Measurements from ENCODE around the gene SPECC1. TPM values are rescaled to one million over a fixed set of nuclear protein-coding genes. Genes with fewer than 3 reads are reported as not detected.

SPECC1 gene
- total and polyA plus RNA-seq, 2 donors (not counting 1 experiment from before 2014, with no cell fraction given), result 13.4 to 30.9 TPM

GRCh38 chr17:20071824-20072691, 62.9 kb downstream of the SPECC1 start:
- TF ChIP-seq EZH2 (IDR thresholded peaks at IDR 0.05; ENCODE audit: low read length, missing control alignments) (no peak), CTCF (conservative IDR thresholded peaks at IDR 0.05 in 1 of 2, IDR thresholded peaks at IDR 0.05 in 1 of 2; ENCODE audit: low read depth in 1 of 2, low read length in 2 of 2) (no peak)
- Histone ChIP-seq H3K4me1 (ENCODE audit: control insufficient read depth, extremely low read depth, insufficient read depth, low read length) (peaks cover 7% of the 10 kb centered on the region), H3K36me3 (ENCODE audit: control insufficient read depth, insufficient read depth, low read length) (no peaks in the 10 kb centered on the region), H3K9ac (ENCODE audit: insufficient read depth, low read length) (no peak overlapping the region), H3K9me3 (ENCODE audit: control insufficient read depth, insufficient read depth, low read depth, low read length) (no peaks in the 10 kb centered on the region), H3K79me2 (ENCODE audit: control insufficient read depth, insufficient read depth, low read length) (no peaks in the 10 kb centered on the region), H2AFZ (ENCODE audit: low read length) (no peak overlapping the region), H3K27me3 (ENCODE audit: control insufficient read depth, insufficient read depth, low read length) (no peaks in the 10 kb centered on the region), H3K4me3 (replicated peaks in 1 of 4; ENCODE audit: control extremely low read depth in 1 of 4, insufficient read depth in 1 of 4, low read depth in 3 of 4, low read length in 4 of 4) (no peak overlapping the region), H3K4me2 (ENCODE audit: extremely low read depth, insufficient read depth, low read length) (no peak overlapping the region), H3K27ac (ENCODE audit: insufficient read depth, low read length) (no peak overlapping the region), H4K20me1 (ENCODE audit: control insufficient read depth, extremely low read depth, insufficient read depth, low read length) (no peaks in the 10 kb centered on the region)
- no peak for DNase-seq (ENCODE audit: low read depth in 2 of 2)

- Histone ChIP-seq H3K4me1 (ENCODE audit: control insufficient read depth, extremely low read depth, insufficient read depth, low read length) (peaks cover 7% of the 10 kb centered on the region), H3K79me2 (ENCODE audit: control insufficient read depth, insufficient read depth, low read length) (no peaks in the 10 kb centered on the region), H3K36me3 (ENCODE audit: control insufficient read depth, insufficient read depth, low read length) (no peaks in the 10 kb centered on the region), H3K9me3 (ENCODE audit: control insufficient read depth, insufficient read depth, low read depth, low read length) (no peaks in the 10 kb centered on the region), H3K4me3 (replicated peaks in 1 of 4; ENCODE audit: control extremely low read depth in 1 of 4, insufficient read depth in 1 of 4, low read depth in 3 of 4, low read length in 4 of 4) (no peak overlapping the region), H3K9ac (ENCODE audit: insufficient read depth, low read length) (no peak overlapping the region), H3K27ac (ENCODE audit: insufficient read depth, low read length) (no peak overlapping the region), H2AFZ (ENCODE audit: low read length) (no peak overlapping the region), H3K27me3 (ENCODE audit: control insufficient read depth, insufficient read depth, low read length) (no peaks in the 10 kb centered on the region), H3K4me2 (ENCODE audit: extremely low read depth, insufficient read depth, low read length) (no peak overlapping the region), H4K20me1 (ENCODE audit: control insufficient read depth, extremely low read depth, insufficient read depth, low read length) (no peaks in the 10 kb centered on the region)
- DNase-seq (ENCODE audit: low read depth in 2 of 2), result no peak
- TF ChIP-seq EZH2 (IDR thresholded peaks at IDR 0.05; ENCODE audit: low read length, missing control alignments) (no peak), CTCF (conservative IDR thresholded peaks at IDR 0.05 in 1 of 2, IDR thresholded peaks at IDR 0.05 in 1 of 2; ENCODE audit: low read depth in 1 of 2, low read length in 2 of 2) (no peak)
Measured at GRCh38 chr17:20072692-20072992, 63.5 kb downstream of the SPECC1 start.

- no peaks in the 10 kb centered on the region for H3K79me2 ChIP-seq (ENCODE audit: control insufficient read depth, insufficient read depth, low read length)
- H3K27me3 ChIP-seq (ENCODE audit: control insufficient read depth, insufficient read depth, low read length), result no peaks in the 10 kb centered on the region
- H4K20me1 ChIP-seq (ENCODE audit: control insufficient read depth, extremely low read depth, insufficient read depth, low read length), result no peaks in the 10 kb centered on the region
- TF ChIP-seq EZH2 (IDR thresholded peaks at IDR 0.05; ENCODE audit: low read length, missing control alignments) (no peak), CTCF (conservative IDR thresholded peaks at IDR 0.05 in 1 of 2, IDR thresholded peaks at IDR 0.05 in 1 of 2; ENCODE audit: low read depth in 1 of 2, low read length in 2 of 2) (no peak)
- no peak overlapping the region for H3K9ac ChIP-seq (ENCODE audit: insufficient read depth, low read length)
- H3K4me1 ChIP-seq (ENCODE audit: control insufficient read depth, extremely low read depth, insufficient read depth, low read length), result peaks cover 7% of the 10 kb centered on the region
- peak; percentile 40 to 52 for DNase-seq (ENCODE audit: low read depth in 2 of 2)
- H3K4me2 ChIP-seq (ENCODE audit: extremely low read depth, insufficient read depth, low read length), result no peak overlapping the region
- H3K4me3 ChIP-seq (replicated peaks in 1 of 4; ENCODE audit: control extremely low read depth in 1 of 4, insufficient read depth in 1 of 4, low read depth in 3 of 4, low read length in 4 of 4), result peak overlapping the region in 1 of 4 experiments; percentile 23
- H3K27ac ChIP-seq (ENCODE audit: insufficient read depth, low read length), result no peak overlapping the region
- no peaks in the 10 kb centered on the region for H3K9me3 ChIP-seq (ENCODE audit: control insufficient read depth, insufficient read depth, low read depth, low read length)
- H2AFZ ChIP-seq (ENCODE audit: low read length), result no peak overlapping the region
- no peaks in the 10 kb centered on the region for H3K36me3 ChIP-seq (ENCODE audit: control insufficient read depth, insufficient read depth, low read length)
Measured at GRCh38 chr17:20073055-20073979, 64.2 kb downstream of the SPECC1 start.

Data from fibroblast of lung (primary cell).